NCI-H146 treated with DMSO at 0.1 percent for 48 hours (cell line): ENCODE data around the gene TRIML1.

ENCODE experiments used
- DNase-seq: peaks from one replicate; lab custom pipeline; 2025; ENCODE audit not compliant: unreplicated experiment; lab: John Stamatoyannopoulos, UW

Gene TRIML1, protein sequence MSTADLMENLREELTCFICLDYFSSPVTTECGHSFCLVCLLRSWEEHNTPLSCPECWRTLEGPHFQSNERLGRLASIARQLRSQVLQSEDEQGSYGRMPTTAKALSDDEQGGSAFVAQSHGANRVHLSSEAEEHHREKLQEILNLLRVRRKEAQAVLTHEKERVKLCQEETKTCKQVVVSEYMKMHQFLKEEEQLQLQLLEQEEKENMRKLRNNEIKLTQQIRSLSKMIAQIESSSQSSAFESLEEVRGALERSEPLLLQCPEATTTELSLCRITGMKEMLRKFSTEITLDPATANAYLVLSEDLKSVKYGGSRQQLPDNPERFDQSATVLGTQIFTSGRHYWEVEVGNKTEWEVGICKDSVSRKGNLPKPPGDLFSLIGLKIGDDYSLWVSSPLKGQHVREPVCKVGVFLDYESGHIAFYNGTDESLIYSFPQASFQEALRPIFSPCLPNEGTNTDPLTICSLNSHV

DNA sequence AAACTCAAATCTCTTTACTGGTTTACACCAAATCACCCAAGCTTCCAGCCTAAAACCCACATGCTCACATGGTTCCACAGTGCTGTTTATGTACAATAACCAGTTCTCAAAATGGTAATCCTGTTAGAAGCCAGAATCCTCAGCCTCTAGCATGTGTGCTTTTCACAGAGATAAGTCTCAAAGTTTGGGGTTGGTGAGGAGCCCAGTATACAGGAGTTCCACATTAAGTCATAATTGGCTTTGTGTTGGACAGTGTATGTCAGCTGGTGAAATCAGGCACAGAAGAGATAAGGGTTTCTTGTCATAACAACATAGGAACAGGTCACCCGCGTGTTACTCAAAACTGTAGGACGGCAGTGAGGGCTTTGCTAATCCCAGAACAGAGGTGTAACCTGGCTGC, at the start of gene TRIML1:
Gene TRIML1, plus strand, starts transcription at position 301 of the 400 bp plus-strand sequence. CDS start 118 bp downstream, outside the sequence.
- DNase-seq, result no peak

DNA sequence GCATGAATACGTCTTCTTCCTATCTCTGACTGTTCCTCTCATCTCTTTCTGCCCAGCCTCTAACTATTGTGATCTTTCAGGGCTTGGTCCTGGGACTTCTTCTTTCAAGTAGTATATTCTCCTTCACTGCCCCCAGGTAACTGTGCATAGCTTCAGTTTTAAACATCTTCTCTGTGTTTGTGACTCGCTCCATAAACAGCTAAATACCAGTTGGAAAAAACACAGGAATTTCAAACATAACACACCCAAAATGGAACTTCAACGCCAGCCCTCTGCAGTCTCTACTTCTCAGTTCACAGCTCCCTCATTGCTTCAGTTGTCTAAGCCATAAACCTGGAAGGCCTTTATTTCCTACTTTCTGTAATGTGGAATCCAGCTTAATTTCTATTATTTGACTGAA, 46.4 kb upstream of the TRIML1 start:
- no peak for DNase-seq

DNA sequence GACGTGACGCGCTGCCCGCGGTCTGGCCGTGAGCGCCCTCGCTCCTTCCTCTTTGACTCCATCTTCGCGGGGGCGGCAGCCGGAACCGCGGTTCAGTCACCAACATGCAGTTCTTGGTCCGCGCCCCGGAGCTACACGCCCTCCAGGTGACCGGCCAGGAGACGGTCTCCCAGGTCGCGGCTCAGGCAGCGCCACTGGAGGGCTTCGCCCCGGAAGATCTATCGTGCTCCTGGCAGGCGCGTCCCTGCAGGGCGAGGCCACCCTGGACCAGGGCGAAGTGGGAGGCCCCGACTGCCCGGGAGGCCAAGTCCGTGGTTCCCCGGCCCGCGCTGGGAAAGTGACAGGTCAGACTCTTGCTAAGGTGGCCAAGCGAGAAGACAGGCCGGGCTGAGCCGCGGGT, 32.8 kb upstream of the TRIML1 start:
- DNase-seq, result no peak

DNA sequence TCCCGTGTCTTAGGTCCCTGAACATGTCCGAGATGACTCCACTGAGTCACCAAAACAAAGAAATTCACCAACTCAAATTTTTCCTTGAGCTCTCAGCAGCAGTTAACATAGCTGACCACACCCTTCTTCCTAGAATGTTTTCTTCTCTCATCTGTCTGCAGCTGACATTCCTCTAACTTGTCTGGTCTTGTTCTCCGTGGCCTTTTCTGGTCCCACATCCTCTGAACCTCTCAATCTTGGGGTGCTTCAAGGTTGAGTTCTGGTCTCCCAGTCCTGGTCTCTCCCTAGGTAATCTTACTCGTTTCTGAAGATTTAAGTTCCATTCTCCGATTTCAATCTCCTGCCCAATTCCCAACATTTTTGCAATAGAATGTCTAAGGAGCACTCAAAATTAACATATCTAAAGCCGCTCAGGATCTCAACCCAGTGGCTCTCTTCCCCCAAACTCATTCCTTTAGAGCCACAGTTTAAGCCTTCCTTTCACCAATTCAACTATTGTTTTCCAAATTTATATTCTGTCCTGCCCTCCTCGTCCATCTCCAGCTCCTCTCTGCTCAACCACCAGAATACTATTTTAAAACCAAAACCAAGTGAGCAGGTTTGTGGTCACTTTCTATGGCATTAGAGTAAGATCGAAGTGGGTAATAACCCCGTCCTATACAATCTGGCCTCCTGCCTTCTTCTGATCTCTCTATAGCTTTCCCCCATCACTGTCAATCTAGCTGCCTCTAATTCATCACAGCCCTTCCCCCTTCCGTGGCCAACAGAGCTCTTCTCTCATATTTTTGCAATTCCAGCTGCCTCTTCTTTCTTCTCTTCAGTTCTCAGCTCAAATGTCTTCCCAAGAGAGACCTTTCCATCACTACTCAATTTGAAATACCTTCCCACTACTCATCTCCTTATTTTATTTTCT, 31.1 kb upstream of the TRIML1 start:
- no peak for DNase-seq

DNA sequence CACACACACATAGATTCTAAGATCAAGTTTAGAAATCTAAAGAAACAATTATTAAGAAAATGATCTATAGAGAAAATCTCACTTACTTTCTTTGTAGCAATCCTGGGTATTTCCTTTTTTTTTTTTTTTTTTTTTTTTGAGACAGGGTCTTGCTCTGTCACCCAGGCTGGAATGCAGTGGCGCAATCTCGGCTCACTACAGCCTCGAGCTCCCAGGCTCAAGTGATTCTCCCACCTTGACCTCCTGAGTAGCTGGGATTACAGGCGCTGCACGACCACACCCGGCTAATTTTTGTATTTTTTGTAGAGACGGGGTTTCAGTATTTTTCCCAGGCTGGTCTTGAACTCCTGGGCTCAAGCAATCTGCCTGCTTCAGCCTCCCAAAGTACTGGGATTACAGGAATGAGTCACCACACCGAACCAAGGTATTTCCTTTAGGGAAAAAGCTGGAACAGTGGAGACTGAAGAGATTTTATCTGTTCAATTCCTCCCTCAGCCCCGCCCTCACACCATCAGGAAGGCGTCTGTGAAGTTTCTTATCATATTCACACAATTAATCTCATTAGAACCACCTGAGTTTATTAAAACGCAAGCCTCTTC, 30.0 kb upstream of the TRIML1 start, which contains the start of gene TRIML2:
Gene TRIML2, minus strand, starts transcription at position 447 of the 599 bp plus-strand sequence. CDS start 4,235 bp downstream, outside the sequence.
- DNase-seq, result no peak

DNA sequence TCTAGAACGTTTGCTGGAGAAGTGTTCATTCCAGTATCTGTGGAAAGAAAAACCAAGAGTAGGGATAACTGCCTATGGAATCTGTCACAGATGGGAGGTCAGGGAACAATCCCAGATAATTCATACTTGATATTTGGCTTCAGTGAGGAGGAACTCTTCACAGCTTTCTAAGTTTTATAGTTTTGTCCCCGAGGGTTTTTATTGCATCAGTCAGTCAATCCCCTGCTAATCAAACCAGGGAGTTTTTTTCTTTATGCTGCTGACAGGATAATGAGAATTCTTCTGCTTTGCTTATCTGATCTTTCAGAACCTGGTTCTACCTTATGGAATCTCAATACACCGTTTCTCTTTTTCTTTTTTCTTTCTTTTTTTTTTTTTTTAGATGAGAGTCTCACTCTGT, 29.2 kb upstream of the TRIML1 start:
- no peak for DNase-seq

DNA sequence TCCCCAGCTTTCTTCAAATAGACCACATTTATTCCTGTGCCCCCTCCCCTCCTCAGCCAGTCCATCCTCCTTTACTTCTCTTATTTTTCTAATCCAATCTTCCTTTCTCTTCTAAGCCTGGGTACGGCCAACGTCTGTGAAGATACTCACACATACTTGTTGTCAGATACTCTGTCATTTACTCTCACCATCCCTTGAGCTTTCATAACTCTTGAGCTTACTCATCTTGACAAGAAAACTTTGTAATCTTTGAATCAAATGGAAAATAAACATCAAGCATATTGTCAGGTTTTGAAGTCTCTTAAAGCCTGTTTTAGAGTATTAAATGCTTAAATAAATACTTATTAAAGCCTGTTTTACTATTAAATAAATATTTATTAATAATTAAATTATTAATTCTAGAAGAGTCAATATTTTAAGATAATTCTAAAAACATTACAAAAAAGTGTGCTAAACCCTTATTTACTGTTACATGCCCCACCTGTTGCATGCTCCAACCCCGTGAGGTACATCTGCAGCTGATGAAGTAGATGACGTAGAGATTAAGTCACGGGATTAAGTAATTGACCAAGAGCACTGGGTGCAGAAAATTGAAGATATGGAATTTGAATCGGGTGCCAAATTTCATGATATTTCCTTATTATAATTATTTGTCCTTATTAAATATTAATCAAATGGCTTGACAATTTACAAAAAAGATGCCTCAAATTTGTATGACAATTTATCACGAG, 28.3 kb upstream of the TRIML1 start:
- DNase-seq, result no peak

DNA sequence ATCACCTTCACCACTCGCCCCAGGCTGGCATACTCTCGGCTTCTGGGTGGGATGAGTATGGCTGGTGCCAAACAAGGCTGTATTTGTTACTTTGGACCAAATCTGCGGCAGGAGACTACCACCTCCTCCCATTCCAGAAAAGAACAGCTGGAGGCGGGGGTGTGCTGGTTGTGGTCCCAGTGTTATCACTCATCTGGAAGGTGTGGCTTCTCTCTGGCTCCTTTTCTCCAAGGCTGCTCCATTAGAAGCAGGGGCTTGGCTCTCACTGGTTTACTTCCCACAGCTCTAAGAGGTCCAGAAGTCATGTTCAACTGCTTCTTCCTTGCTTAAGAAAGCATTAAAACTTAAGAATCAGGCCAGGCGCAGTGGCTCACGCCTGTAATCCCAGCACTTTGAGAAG, 27.3 kb upstream of the TRIML1 start:
- no peak for DNase-seq

DNA sequence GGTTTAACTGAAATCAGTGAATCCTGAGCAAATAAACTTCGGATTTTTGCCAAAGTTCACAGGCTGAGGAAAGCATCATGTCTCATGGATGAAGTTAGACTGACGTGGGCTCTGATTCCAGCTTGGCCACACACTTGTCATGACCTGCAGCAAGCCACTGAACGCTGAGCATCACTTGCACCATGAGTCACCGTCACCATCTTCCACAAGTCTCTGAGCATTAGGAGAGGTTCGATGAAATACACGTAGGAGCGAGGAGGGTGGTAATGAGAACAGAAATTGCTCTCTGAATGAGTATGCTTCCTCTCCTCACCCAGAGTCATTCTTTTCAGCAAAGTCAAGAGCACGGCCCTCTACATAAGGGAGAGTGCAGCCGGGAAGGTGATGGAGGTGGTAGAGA, 26.1 kb upstream of the TRIML1 start:
- DNase-seq, result no peak

DNA sequence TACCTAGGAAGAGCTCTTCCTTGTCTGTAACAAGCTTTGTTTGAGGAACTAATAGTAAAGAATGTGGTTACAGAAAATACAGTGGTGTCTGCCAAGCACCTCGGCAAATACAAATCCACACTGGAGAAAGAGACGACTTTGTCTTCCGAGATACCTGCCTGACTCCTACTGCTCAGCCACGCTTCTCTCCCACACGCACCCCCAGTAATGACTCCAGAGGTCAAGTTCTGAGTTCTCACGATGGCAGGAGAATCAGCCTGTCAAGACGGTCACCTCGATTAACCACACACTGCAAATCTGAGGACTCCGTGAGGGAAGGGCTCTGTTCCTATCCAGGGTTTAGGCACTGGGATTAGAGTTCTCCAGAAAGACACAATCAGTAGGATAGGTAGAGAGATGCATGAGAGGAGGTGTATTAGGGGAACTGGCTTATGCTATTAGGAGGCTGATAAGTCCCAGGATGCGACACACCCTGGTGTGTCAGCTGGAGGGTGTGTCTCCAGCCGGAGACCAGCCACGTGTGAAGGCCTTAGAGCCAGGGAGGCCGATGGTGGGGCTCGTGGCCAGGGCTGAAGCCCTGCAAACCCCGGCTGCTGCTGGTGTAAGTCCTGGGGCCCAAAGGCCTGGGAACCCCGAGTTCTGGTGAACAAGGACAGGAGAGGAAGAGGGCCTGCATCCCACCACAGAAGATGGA, 21.5 kb upstream of the TRIML1 start:
- DNase-seq, result no peak

DNA sequence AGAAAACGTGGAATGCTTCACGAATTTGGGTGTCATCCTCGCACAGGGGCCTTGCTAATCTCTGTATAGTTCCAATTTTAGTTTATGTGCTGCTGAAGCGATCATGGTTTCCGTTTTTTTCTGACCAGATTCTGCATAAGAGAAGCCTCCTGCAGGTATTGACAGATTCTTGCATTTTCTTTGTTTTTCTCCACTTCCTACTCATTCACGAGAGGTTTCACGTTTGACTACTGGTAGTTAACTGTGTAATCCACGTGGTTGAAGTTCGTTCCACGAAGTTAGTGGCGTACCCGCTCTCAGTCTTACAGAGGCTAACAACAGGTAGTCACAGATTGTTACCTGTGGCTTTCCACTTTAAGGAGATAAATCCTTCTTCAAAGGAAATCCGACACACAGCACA, 17.7 kb upstream of the TRIML1 start:
- DNase-seq, result no peak

DNA sequence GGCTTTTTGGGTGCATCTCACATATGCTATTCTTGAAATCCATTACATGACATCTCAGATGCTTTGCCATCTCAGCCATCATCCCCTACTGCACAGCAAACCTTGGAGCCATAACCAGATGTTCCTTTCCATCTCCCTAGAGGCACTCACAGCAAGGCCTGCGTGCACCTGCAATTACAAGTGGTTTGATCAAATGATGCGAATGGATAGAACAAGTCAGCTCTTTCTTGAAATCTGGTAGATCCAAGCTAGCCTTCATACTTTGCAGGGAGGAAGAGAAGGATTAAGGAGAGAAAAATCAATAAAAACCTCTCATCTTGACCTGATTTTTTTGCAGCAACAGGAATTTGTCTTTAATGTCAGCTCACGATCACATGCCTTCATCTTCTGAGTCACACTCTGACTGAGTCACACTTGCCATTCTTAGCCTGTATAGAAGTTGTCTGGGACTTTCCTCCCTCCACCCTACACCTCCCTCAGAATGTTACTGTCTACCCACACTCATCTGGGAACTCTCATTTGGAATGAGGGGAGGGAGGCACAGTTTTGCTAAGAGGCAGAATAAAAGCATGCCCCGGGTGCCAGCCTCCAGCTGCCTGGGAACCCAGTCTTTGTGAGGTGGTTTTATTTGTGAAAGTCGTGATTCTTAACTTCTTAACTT, 11.9 kb upstream of the TRIML1 start:
- DNase-seq, result no peak

DNA sequence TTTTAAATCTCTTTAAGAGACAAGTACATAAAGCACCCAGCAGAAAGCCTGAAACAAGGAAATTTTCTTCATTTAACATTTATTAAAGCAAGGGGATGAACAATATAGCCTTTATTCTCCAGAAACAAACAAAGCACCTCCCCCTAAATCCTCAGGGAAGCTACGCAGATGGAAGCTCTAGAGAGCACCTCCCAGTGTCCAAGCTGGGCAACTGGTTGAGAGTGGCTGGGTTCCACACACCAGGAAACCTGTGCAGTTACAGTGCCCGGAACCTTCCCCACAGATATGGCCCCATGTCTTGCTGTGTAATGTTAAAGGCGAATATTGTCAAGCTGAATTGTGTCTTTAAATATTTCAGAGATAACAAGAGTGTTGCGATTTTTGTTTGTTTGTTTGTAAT, 8.9 kb upstream of the TRIML1 start:
- no peak for DNase-seq

DNA sequence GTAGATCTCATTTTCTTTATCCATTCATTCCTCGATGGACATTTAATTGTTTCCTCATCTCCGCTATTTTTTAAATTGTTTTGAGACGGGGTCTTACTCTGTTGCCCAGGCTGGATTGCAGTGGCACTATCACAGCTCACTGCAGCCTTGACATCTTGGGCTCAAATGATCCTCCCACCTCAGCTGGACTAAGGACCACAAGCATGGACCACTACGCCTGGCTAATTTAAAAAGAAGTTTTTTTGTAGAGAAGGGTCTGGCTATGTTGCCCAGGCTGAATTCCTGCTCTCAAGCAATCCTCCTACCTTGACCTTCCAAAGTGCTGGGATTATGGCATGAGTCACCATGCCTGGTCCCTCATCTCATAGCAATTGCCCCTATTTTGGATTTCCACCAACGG, 7.0 kb upstream of the TRIML1 start:
- DNase-seq, result no peak

DNA sequence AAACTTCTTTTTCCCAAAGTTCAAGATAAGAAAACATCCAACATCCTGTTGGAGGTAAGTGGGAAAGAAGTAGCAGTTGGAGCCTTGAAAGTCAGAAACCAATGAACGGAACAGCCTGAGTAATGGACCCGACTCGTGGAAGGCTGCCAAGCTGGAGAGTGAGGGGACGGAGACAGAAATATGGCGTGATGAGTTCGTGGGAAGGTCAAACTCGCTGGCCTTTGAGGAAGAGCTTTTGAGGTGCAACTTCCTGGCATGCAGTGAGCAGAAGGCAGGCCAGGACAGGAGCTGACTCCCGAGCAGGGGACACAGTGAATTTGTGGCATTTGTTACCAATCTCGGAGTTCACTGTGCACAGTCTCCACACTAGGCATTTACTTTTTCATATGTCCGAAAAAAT, 1.0 kb upstream of the TRIML1 start:
- no peak for DNase-seq

DNA sequence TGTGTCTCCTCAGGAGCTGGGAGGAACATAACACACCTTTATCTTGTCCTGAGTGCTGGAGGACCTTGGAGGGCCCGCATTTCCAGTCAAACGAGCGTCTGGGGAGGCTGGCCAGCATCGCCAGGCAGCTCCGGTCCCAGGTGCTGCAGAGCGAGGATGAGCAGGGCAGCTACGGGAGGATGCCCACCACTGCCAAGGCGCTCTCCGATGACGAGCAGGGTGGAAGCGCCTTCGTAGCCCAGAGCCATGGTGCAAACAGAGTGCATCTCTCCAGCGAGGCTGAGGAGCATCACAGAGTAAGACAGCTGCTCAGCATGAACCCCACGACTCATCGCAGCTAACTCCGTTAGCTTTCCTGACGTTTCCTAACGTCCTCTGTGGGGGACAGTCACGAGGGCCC, 430 bp downstream of the TRIML1 start:
- no peak for DNase-seq

DNA sequence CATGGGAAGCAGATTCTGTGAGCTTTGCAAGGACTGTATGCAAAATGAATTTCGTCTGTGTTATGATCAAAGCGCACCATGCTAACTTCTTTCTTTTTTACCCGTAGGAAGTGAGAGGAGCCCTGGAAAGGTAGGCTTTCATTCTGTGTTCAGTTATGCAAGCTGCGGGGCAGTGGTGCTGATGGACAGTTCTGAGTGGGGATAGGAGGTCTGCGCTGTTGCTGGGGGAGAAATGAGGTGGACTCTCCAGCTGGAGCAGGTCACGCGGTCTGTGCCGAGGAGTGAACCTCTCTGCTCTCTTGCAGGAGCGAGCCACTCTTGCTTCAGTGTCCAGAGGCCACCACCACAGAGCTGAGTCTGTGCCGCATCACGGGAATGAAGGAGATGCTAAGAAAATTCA, 4.5 kb downstream of the TRIML1 start:
- no peak for DNase-seq

DNA sequence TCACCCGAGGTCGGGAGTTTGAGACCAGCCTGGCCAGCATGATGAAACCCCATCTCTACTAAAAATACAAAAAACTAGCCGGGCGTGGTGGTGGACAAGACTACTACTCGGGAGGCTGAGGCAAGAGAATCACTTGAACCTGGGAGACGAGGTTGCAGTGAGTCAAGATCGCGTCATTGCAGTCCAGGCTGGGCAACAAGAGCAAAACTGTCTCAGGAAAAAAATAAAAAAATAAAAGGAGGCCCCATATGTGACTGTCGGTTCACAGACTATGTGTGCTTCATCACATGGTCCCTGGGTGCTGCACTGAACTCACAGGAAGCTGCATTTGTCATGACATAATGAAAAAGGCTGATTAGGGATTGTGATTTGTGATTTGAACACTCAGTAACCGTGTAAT, 6.4 kb downstream of the TRIML1 start:
- DNase-seq, result no peak

DNA sequence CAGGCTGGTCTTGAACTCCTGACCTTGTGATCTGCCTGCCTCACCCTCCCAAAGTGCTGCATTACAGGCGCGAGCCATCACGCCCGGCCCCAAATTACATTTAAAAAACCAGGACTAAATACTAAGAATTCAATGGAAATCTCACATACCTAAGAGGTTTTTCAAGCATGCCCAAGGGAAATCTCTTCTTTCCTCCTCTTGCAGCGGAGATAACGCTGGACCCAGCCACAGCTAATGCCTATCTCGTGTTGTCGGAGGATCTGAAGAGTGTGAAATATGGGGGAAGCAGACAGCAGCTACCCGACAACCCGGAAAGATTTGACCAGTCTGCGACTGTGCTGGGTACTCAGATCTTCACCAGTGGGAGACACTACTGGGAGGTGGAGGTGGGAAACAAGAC, 7.4 kb downstream of the TRIML1 start:
- no peak for DNase-seq

DNA sequence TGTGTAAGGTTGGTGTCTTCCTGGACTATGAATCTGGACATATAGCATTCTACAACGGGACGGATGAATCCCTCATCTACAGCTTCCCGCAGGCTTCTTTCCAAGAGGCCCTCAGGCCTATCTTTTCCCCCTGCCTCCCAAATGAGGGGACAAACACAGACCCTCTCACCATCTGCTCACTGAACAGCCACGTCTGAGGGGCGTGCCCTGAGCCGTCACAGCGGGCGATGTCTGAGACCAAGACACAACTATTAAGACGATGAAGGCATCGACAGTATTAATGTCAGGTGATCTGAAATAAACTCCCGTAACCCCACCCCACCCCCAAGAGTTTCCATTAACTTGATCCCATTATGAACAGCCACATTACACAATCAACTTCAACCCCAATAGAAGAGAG, 7.9 kb downstream of the TRIML1 start:
- no peak for DNase-seq
